ENCODE data around the gene OLFML1.

- TF ChIP-seq CTCF (IDR thresholded peaks at IDR 0.05) (no peak), POLR2A (IDR thresholded peaks at IDR 0.05) (no peak)
Measured at GRCh38 chr11:7538031-7538430, 52.7 kb downstream of the OLFML1 start.
